Adrenal gland (tissue), 12 donors: Measurements from ENCODE around the gene GANAB. TPM values are rescaled to one million over a fixed set of nuclear protein-coding genes. Genes with fewer than 3 reads are reported as not detected.

Source experiments
- DNase-seq, 7 donors: peaks; one replicate each; pipeline ENCODE4 v3.0.0-alpha.2; 2019 to 2020
- H3K27ac ChIP-seq, 5 donors: fragments of 200-600 bp; sonication (generic) in 4 of 5; 1 replicate in 3 of 5; 2 replicates in 2 of 5; pipeline versions ENCODE4 v1.5.1 to v1.8.0; 2016 to 2020; ENCODE audit warnings: mild to moderate bottlenecking in 1 of 5
- H3K27me3 ChIP-seq: fragments of 200-600 bp; 2 replicates; pipeline ENCODE4 v1.8.0; 2021
- H3K36me3 ChIP-seq, 2 donors: fragments of 200-600 bp; replicated peaks in 1 of 2; 1 replicate in 1 of 2; 2 replicates in 1 of 2; pipeline versions ENCODE4 v1.5.1 to v1.8.0; 2018 to 2022
- H3K4me1 ChIP-seq, 2 donors: fragments of 200-600 bp; replicated peaks in 1 of 2; 1 replicate in 1 of 2; 2 replicates in 1 of 2; pipeline versions ENCODE4 v1.5.1 to v1.8.0; 2018 to 2021
- H3K4me3 ChIP-seq, 4 donors: fragments of 200-600 bp; sonication (generic) in 3 of 4; one replicate each; pipeline ENCODE4 v1.5.1; 2016 to 2018
- H3K9me3 ChIP-seq, 3 donors: fragments of 200-600 bp; sonication (generic) in 1 of 3; replicated peaks in 1 of 3; 1 replicate in 2 of 3; 2 replicates in 1 of 3; pipeline versions ENCODE4 v1.5.1 to v1.8.0; 2016 to 2021
- POLR2A ChIP-seq, 2 donors: fragments of 450-650 bp; IDR thresholded peaks; one replicate each; pipeline ENCODE4 v1.6.1; 2017; ENCODE audit warnings: antibody characterized with exemption in 2 of 2, mild to moderate bottlenecking in 2 of 2, moderate library complexity in 1 of 2
- WGBS, 4 donors: extraction: QIAGEN DNeasy Blood & Tissue Kit in 2 of 4; methylation state at CpG; one replicate each; pipeline versions ENCODE4 v1.1.5 to v1.1.7; 2013 to 2017; 5-methylcytosine and 5-hydroxymethylcytosine counted together
- intact Hi-C, 2 donors: fragments of 100-400 bp; cut with DNase I; formaldehyde crosslinking; loops; one replicate each; pipeline versions ENCODE4 v1.14.1 to v1.15.0; 2022 to 2023
- polyA plus RNA-seq, 3 donors: library from polyadenylated mRNA; stranded (reverse); fragments of 200-250 nt in 2 of 3; fragments of 350-450 nt in 1 of 3; fragmentation: Illumina TruSeq in 1 of 3; extraction: RNeasy Lipid Tissue Mini Kit (QIAGEN cat#74804) in 1 of 3; gene quantifications; one replicate each; pipeline ENCODE4 v1.2.3, GENCODE V29; 2013 to 2014
- total RNA-seq, 9 donors: library from RNA; depleted of rRNA in 4 of 9; stranded (reverse); fragments of >200 nt in 4 of 9; fragments of 120-200 nt in 1 of 9; fragmentation: NEBNext Ultra II Directional in 1 of 9; extraction: Animal tissue kit (Norgen Biotek cat#: 25700) in 1 of 9; gene quantifications; one replicate each; pipeline versions ENCODE4 v1.1.0 to v1.2.4, GENCODE V29; 2013 to 2023
- TF ChIP-seq, protein P1 (sequence below), 6 experiments: fragments of 450-650 bp in 4 of 6; fragments of 200-600 bp in 2 of 6; sonication (generic) in 1 of 6; IDR thresholded peaks; 1 replicate in 5 of 6; 2 replicates in 1 of 6; pipeline versions ENCODE4 v1.5.1 to v1.8.0; 2016 to 2021; ENCODE audit warnings: antibody characterized with exemption in 6 of 6, mild to moderate bottlenecking in 2 of 6, moderate library complexity in 1 of 6
- donor health status: healthy with polysubstance abuse.
- donor health status: Bipolar disorder and iron deficiency.
- donor health status: DM: yes; HTN: yes; CAD: no.
- donor health status: DM: no; HTN: no; CAD: no.
- donor health status: DM: no; HTN: no; CAD: no.
- donor health status: DM: yes; HTN: yes; CAD: no.

The GANAB gene
- total and polyA plus RNA-seq, 12 donors: 90.9 to 304 (median 173) TPM

DNA sequence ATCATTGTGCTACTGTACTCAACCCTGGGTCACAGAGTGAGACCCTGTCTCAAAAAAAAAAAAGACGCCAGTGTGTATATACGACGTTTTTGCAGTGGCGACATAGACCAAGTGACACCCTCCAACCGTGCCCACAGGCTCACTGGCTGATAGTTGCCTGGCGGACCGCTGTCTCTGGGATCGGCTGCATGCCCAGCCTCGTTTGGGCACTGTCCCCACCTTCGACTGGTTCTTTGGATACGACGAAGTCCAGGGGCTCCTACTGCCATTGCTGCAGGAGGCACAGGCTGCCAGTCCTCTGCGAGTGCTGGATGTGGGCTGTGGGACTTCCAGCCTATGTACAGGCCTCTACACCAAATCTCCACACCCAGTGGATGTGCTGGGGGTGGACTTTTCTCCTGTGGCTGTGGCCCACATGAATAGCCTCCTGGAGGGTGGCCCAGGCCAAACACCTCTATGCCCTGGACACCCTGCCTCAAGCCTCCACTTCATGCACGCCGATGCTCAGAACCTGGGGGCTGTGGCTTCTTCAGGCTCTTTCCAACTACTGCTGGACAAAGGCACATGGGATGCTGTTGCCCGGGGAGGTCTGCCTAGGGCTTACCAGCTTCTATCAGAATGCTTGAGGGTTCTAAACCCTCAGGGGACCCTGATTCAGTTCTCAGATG is 20.0 kb upstream of the GANAB start:
- no peaks in the 10 kb centered on the region for H3K27me3 ChIP-seq
- H3K36me3 ChIP-seq: peaks cover 0 to 11% of the 10 kb centered on the region in 2 donors
- peaks cover 23 to 50% of the 10 kb centered on the region in 2 donors for H3K4me1 ChIP-seq
- TF ChIP-seq POLR2A (IDR thresholded peaks at IDR 0.05): no peak
- TF ChIP-seq, protein P1, sequence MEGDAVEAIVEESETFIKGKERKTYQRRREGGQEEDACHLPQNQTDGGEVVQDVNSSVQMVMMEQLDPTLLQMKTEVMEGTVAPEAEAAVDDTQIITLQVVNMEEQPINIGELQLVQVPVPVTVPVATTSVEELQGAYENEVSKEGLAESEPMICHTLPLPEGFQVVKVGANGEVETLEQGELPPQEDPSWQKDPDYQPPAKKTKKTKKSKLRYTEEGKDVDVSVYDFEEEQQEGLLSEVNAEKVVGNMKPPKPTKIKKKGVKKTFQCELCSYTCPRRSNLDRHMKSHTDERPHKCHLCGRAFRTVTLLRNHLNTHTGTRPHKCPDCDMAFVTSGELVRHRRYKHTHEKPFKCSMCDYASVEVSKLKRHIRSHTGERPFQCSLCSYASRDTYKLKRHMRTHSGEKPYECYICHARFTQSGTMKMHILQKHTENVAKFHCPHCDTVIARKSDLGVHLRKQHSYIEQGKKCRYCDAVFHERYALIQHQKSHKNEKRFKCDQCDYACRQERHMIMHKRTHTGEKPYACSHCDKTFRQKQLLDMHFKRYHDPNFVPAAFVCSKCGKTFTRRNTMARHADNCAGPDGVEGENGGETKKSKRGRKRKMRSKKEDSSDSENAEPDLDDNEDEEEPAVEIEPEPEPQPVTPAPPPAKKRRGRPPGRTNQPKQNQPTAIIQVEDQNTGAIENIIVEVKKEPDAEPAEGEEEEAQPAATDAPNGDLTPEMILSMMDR (IDR thresholded peaks at IDR 0.05): no peak
- DNase-seq: no peak
- intact Hi-C loops: no loop called here
- H3K9me3 ChIP-seq: no peaks in the 10 kb centered on the region
- H3K4me3 ChIP-seq: peak overlapping the region in 2 of 4 donors; percentile 59 to 98
- 40 to 71% (median 60%) methylated on average over 4 to 16 of the region's 16 CpGs for WGBS, 4 donors
- H3K27ac ChIP-seq: peak overlapping the region; percentile 85 to 97 (median 91)

DNA sequence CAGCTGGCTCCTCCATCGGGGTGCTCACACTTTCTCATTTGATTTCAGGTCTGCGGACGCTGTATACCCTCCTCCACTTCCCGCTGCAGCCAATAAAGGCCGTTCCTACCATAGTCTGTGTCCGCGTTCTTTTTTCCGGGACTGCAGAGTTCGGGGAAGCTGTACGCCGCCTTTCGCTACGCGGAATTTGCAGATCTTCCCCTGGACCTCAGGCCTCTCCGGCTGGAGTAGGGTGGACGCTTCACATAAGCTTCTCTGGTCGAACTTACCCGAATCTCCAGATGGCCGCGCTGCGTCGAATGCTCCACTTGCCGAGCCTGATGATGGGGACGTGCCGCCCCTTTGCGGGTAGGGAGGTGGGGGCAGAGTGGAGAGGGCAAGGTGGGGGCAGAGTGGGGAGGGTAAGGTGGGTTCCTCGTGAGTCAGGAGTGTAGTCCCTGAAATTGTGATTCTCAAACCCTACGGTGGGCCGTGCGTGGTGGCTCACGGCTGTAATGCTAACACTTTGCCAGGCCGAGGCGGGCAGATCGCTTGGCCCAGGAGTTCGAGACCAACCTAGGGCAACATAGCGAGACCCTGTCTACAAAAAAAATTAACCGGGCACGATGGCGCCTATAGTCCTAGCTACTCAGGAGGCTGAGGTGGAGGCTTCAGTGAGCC is 19.3 kb upstream of the GANAB start:
- no peak for TF ChIP-seq POLR2A (IDR thresholded peaks at IDR 0.05)
- TF ChIP-seq, protein P1 (IDR thresholded peaks at IDR 0.05): no peak

DNA sequence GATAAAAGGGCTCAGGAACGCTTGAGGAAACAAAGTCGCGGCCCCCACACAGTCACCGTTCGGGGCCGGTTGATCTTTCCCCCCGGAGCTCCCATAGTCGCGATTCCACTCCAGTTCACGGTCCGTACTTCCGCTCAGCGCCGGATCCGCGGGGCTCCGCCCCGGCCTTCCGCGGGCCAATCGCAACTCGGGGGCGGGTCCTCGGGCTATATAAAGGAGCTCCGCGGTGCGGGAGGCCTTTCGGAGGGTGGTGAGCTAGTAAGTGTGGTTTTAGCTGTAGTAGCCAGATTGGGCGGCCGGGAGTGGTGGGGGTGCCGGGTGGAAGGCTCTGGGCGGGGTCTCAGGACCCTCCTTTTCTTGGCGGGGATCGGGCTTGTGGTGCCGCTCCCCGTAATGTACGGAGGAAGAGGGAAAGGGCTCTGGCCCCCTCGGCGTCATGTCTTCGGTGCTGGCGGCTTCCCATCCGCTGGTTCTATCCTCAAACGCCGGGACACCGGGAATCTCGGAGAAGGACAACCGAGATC is 18.7 kb upstream of the GANAB start, which contains the start of the genes C11orf98 and CSKMT:
Gene C11orf98, minus strand, starts transcription at position 136 of the 524 bp plus-strand sequence. Its CDS starts 41 bp downstream, at position 95.
Gene CSKMT, plus strand, starts transcription at position 238 of the 524 bp plus-strand sequence. CDS start 568 bp downstream, outside the sequence.
- Histone ChIP-seq H3K27ac (peak within 1 kb of the TSS; percentile 85 to 97 (median 91)), H3K4me1 (peaks cover 15 to 40% of the 10 kb centered on the region in 2 donors), H3K4me3 (peak within 1 kb of the TSS; percentile 52 to 98 (median 68)), H3K27me3 (no peaks in the 10 kb centered on the region), H3K9me3 (no peaks in the 10 kb centered on the region), H3K36me3 (peaks cover 0 to 11% of the 10 kb centered on the region in 2 donors)
- intact Hi-C loops: no loop called here
- peak; percentile 93 to 98 (median 95) for DNase-seq
- 0 to 1% (median 0%) methylated on average over 11 to 47 of the region's 47 CpGs for WGBS, 4 donors
- TF ChIP-seq POLR2A (IDR thresholded peaks at IDR 0.05): peak; percentile 97 to 98
- TF ChIP-seq, protein P1 (IDR thresholded peaks at IDR 0.05): no peak

More for the DNA sequence above, 19.3 kb upstream of the GANAB start:
- Histone ChIP-seq H3K36me3 (peaks cover 0 to 11% of the 10 kb centered on the region in 2 donors), H3K4me3 (peak overlapping the region; percentile 52 to 98 (median 63)), H3K4me1 (peaks cover 20 to 46% of the 10 kb centered on the region in 2 donors), H3K9me3 (no peaks in the 10 kb centered on the region), H3K27me3 (no peaks in the 10 kb centered on the region), H3K27ac (peak overlapping the region; percentile 85 to 97 (median 91))
- peak; percentile 53 to 82 (median 70) for DNase-seq
- intact Hi-C loops: no loop called here
- WGBS, 4 donors: 4 to 9% (median 7%) methylated on average over 23 to 39 of the region's 39 CpGs
